GM13976 (cell line): ENCODE results near the gene KCNG2.

Source experiments
- DNase-seq: peaks from one replicate; pipeline ENCODE4 v3.0.0; 2012; ENCODE audit warnings: low spot score
- CTCF ChIP-seq: IDR thresholded peaks from 2 replicates; pipeline ENCODE4 v1.5.1; 2012; ENCODE audit warnings: borderline replicate concordance, mild to moderate bottlenecking; ENCODE audit not compliant: insufficient read depth; ENCODE audit errors: extremely low read depth, missing control alignments, control extremely low read depth
- in situ Hi-C: fragments of 300-500 bp; cut with MboI; formaldehyde crosslinking; loops from one replicate; pipeline ENCODE4 v1.12.0; 2022; ENCODE audit warnings: low sequenced_read_pairs, mixed read lengths, inconsistent platforms; ENCODE audit not compliant: unreplicated experiment

KCNG2 gene

DNA sequence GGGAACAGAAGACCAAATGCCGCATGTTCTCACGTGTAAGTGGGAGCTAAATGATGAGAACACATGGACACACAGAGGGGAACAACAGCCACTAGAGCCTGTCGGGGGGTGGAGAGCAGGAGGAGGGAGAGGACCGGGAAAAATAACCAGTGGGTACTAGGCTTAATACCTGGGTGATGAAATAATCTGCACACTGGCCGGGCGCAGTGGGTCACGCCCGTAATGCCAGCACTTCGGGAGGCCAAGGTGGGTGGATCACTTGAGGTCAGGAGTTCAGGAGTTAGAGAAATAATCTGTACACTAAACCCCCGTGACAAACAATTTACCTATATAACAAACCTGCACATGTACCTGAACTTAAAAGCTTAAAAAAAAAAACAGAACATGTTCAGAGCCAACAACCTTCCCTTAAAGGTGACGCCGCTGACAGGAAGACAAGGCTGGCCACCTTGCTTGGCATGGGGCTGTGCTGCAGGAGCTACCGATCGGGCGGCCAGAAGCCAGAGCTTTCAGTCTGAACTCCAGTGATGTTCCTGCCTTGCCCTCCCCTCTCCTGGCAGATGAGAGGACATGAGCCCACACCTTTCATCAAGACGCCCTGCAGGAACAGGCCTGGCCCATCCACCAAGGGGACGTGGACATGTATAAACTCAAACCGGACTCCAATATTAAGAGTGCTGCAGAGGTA, 142.5 kb downstream of the KCNG2 start:
- no peak for TF ChIP-seq CTCF
- no peak for DNase-seq
- in situ Hi-C loops: no loop called here

DNA sequence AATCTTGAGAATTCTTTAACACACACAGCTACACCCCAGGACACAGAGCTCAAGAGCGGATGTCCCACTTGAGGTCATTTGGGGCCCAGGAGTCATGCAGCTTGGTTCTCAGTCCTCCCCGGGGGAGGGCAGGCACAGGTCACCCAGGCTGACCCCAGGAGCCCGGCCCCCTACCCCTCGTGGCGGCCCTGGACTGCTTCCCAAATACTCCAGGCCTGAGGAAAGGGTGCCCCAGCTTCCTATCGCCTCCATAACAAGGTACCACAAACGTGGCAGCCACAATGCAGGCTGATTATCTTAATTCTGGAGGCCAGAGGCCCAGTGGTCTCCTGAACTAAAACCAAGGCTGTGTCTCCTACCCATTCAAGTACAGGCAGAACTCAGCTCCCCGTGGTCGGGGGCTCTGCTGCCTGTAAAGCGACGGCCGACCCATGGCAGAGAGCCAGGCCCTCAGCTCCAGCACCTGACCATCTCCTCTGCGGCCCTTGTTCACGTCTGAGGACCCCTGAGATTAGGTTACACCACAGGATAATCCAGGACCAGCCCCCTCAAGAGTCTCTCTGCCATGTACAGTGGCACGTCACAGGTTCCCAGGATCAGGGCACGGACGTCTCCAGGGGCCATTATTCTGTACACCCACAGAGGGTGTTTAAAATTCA, 143.2 kb downstream of the KCNG2 start:
- no peak for DNase-seq
- TF ChIP-seq CTCF: no peak
- in situ Hi-C loops: no loop called here

- DNase-seq: no peak
- in situ Hi-C loops: no loop called here
- no peak for TF ChIP-seq CTCF
Measured at GRCh38 chr18:79941473-79942119, 143.9 kb downstream of the KCNG2 start.

DNA sequence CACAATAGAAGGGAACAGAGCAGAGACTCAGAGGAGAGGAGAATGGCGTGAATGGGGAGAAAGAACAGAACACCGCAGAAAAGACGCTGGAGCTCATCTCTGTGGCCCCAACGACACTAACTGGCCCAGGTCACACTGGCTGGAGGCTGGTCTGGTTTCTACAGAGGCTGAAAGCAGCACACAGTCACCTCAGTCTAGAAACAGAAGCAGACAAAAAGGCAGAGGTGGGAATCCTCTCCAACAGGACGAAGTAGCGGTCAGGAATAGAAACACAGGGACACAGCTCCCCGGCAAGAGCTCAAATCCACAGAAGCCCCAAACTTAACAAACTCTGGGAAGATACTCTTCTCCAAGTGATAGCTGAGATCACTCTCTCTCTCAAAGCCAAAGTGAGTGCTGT, 144.5 kb downstream of the KCNG2 start:
- DNase-seq: no peak
- in situ Hi-C loops: no loop called here
- TF ChIP-seq CTCF: no peak

- no peak for TF ChIP-seq CTCF
- DNase-seq: no peak
- in situ Hi-C loops: no loop called here
Measured at GRCh38 chr18:79942786-79943607, 145.3 kb downstream of the KCNG2 start.

- in situ Hi-C loops: no loop called here
- TF ChIP-seq CTCF: no peak
- DNase-seq: no peak
Measured at GRCh38 chr18:79943608-79944125, 145.9 kb downstream of the KCNG2 start.
